ENCODE results near the gene DUSP22. TPM values are rescaled to one million over a fixed set of nuclear protein-coding genes. Genes with fewer than 3 reads are reported as not detected.

DUSP22 gene
- total RNA-seq, 1 donor from 2014 or later: 40.0 TPM

GRCh38 chr6:281469-282103, 10.7 kb upstream of the DUSP22 start:
- no peak overlapping the region for H3K4me3 Mint-ChIP-seq
- Histone ChIP-seq H4K20me1 (ENCODE audit: low read depth) (no peaks in the 10 kb centered on the region), H3K9me3 (ENCODE audit: low read depth) (no peaks in the 10 kb centered on the region), H3F3A (ENCODE audit: low read depth) (no peaks in the 10 kb centered on the region), H3K4me1 (no peaks in the 10 kb centered on the region), H3K27me3 (no peaks in the 10 kb centered on the region), H3K36me3 (no peaks in the 10 kb centered on the region), H3K79me2 (ENCODE audit: low read depth) (no peaks in the 10 kb centered on the region), H3K27ac (no peak overlapping the region), H3K4me2 (no peak overlapping the region), H3K9ac (no peak overlapping the region), H3K4me3 (no peak overlapping the region), H2AFZ (replicated peaks) (no peak overlapping the region)
- no peak overlapping the region for H3K27ac Mint-ChIP-seq
- H3K27me3 Mint-ChIP-seq (ENCODE audit: insufficient read depth, low read depth): peaks cover 10% of the 10 kb centered on the region
- no peak for DNase-seq (ENCODE audit: low spot score)
- no peaks in the 10 kb centered on the region for H3K36me3 Mint-ChIP-seq
- H3K9me3 Mint-ChIP-seq: peaks cover 11% of the 10 kb centered on the region
- TF ChIP-seq EZH2 (IDR thresholded peaks at IDR 0.05) (no peak), CTCF (IDR thresholded peaks at IDR 0.05) (no peak), EZH2phosphoT487 (IDR thresholded peaks at IDR 0.05) (no peak)
- peaks cover 6% of the 10 kb centered on the region for H3K4me1 Mint-ChIP-seq

GRCh38 chr6:282177-282866, 10.0 kb upstream of the DUSP22 start:
- no peaks in the 10 kb centered on the region for H3K79me2 ChIP-seq (ENCODE audit: low read depth)
- no peaks in the 10 kb centered on the region for H4K20me1 ChIP-seq (ENCODE audit: low read depth)
- no peak overlapping the region for H3K4me2 ChIP-seq
- H3K36me3 ChIP-seq: no peaks in the 10 kb centered on the region
- H3K27ac ChIP-seq: no peak overlapping the region
- peaks cover 13% of the 10 kb centered on the region for H3K9me3 Mint-ChIP-seq
- H3K9me3 ChIP-seq (ENCODE audit: low read depth): no peaks in the 10 kb centered on the region
- H3K27me3 Mint-ChIP-seq (ENCODE audit: insufficient read depth, low read depth): peaks cover 12% of the 10 kb centered on the region
- no peak overlapping the region for H3K9ac ChIP-seq
- no peak overlapping the region for H3K27ac Mint-ChIP-seq
- DNase-seq (ENCODE audit: low spot score): no peak
- no peak overlapping the region for H3K4me3 ChIP-seq
- H3F3A ChIP-seq (ENCODE audit: low read depth): no peaks in the 10 kb centered on the region
- H3K4me3 Mint-ChIP-seq: no peak overlapping the region
- H3K4me1 Mint-ChIP-seq: peaks cover 6% of the 10 kb centered on the region
- H3K36me3 Mint-ChIP-seq: no peaks in the 10 kb centered on the region
- no peak overlapping the region for H2AFZ ChIP-seq (replicated peaks)
- TF ChIP-seq EZH2 (IDR thresholded peaks at IDR 0.05): no peak
- no peak for TF ChIP-seq EZH2phosphoT487 (IDR thresholded peaks at IDR 0.05)
- TF ChIP-seq CTCF (IDR thresholded peaks at IDR 0.05): no peak
- H3K4me1 ChIP-seq: no peaks in the 10 kb centered on the region
- no peaks in the 10 kb centered on the region for H3K27me3 ChIP-seq

GRCh38 chr6:282867-283416, 9.3 kb upstream of the DUSP22 start:
- TF ChIP-seq CTCF (IDR thresholded peaks at IDR 0.05): no peak
- TF ChIP-seq EZH2phosphoT487 (IDR thresholded peaks at IDR 0.05): no peak
- no peak for TF ChIP-seq EZH2 (IDR thresholded peaks at IDR 0.05)
- Histone ChIP-seq H3K4me1 (no peaks in the 10 kb centered on the region), H3K4me2 (no peak overlapping the region), H3F3A (ENCODE audit: low read depth) (no peaks in the 10 kb centered on the region), H3K9me3 (ENCODE audit: low read depth) (no peaks in the 10 kb centered on the region), H3K36me3 (no peaks in the 10 kb centered on the region), H3K27ac (no peak overlapping the region), H2AFZ (replicated peaks) (no peak overlapping the region), H3K27me3 (no peaks in the 10 kb centered on the region), H3K9ac (no peak overlapping the region), H3K79me2 (ENCODE audit: low read depth) (no peaks in the 10 kb centered on the region), H3K4me3 (no peak overlapping the region), H4K20me1 (ENCODE audit: low read depth) (no peaks in the 10 kb centered on the region)
- DNase-seq (ENCODE audit: low spot score): no peak
- H3K9me3 Mint-ChIP-seq: peaks cover 14% of the 10 kb centered on the region
- peaks cover 6% of the 10 kb centered on the region for H3K4me1 Mint-ChIP-seq
- peaks cover 12% of the 10 kb centered on the region for H3K27me3 Mint-ChIP-seq (ENCODE audit: insufficient read depth, low read depth)
- no peaks in the 10 kb centered on the region for H3K36me3 Mint-ChIP-seq
- peak overlapping the region; percentile 8 for H3K4me3 Mint-ChIP-seq
- no peak overlapping the region for H3K27ac Mint-ChIP-seq
